SK-N-SH (cell line): ENCODE data around the gene KCNJ16. TPM values are rescaled to one million over a fixed set of nuclear protein-coding genes. Genes with fewer than 3 reads are reported as not detected.
A peak's percentile ranks its signal among the peaks of the same experiment; 100 is the strongest.

Source experiments
- CTCF ChIA-PET: fragments of 300-600, 350-600 bp; formaldehyde crosslinking; extraction: SDS; loops from one replicate; lab custom pipeline; 2021; lab: Yijun Ruan, JAX
- POLR2A ChIA-PET: fragments of 350-600 bp; sonication (Branson Sonifier 250); formaldehyde crosslinking; extraction: SDS; loops from one replicate; lab custom pipeline; 2020; ENCODE audit warnings: antibody characterized with exemption, inconsistent platforms; lab: Yijun Ruan, JAX
- DNase-seq: peaks from one replicate; pipeline ENCODE4 v3.0.0; 2012
- H2AFZ ChIP-seq: fragments of 200-600 bp; sonication (generic); 2 replicates; pipeline ENCODE4 v1.8.1; 2016; ENCODE audit warnings: antibody characterized with exemption, mild to moderate bottlenecking, low read depth
- H3F3A ChIP-seq: fragments of 200-600 bp; sonication (generic); replicated peaks from 2 replicates; pipeline ENCODE3; 2016; ENCODE audit warnings: antibody characterized with exemption, mild to moderate bottlenecking; ENCODE audit not compliant: insufficient read depth
- H3K27ac ChIP-seq, 2 experiments: fragments of 200-500 bp in 1 of 2; fragments of 200-600 bp in 1 of 2; sonication (Bioruptor generic) in 1 of 2; sonication (generic), shearing (Covaris generic) in 1 of 2; 2 replicates each; pipeline versions ENCODE4 v1.5.1 to v1.6.1; 2014 to 2016; ENCODE audit warnings: low read depth in 2 of 2, inconsistent platforms in 1 of 2, low read length in 1 of 2, mild to moderate bottlenecking in 1 of 2, mixed read lengths in 1 of 2
- H3K27me3 ChIP-seq: fragments of 200-600 bp; sonication (generic), shearing (Covaris generic); 2 replicates; pipeline ENCODE4 v1.6.1; 2016; ENCODE audit warnings: mixed run types; ENCODE audit not compliant: insufficient read depth
- H3K36me3 ChIP-seq, 2 experiments: fragments of 200-500 bp in 1 of 2; fragments of 200-600 bp in 1 of 2; sonication (Bioruptor generic) in 1 of 2; sonication (generic) in 1 of 2; replicated peaks in 1 of 2; 2 replicates each; pipeline versions ENCODE3 to v1.5.1; 2014 to 2016; ENCODE audit warnings: low read length in 1 of 2, mild to moderate bottlenecking in 1 of 2; ENCODE audit not compliant: insufficient read depth in 2 of 2, control insufficient read depth in 1 of 2
- H3K4me1 ChIP-seq, 2 experiments: fragments of 200-500 bp in 1 of 2; fragments of 200-600 bp in 1 of 2; sonication (Bioruptor generic) in 1 of 2; sonication (generic), shearing (Covaris generic) in 1 of 2; 2 replicates each; pipeline versions ENCODE4 v1.5.1 to v1.6.1; 2014 to 2016; ENCODE audit warnings: low read depth in 1 of 2, low read length in 1 of 2, mixed run types in 1 of 2; ENCODE audit not compliant: insufficient read depth in 2 of 2, control insufficient read depth in 1 of 2
- H3K4me2 ChIP-seq: fragments of 200-600 bp; sonication (generic), shearing (Covaris generic); 2 replicates; pipeline ENCODE4 v1.6.1; 2017; ENCODE audit warnings: mixed run types
- H3K4me3 ChIP-seq, 2 experiments: fragments of 200-500 bp in 1 of 2; fragments of 200-600 bp in 1 of 2; sonication (Bioruptor generic) in 1 of 2; sonication (generic), shearing (Covaris generic) in 1 of 2; 2 replicates each; pipeline versions ENCODE4 v1.5.1 to v1.8.1; 2014 to 2016; ENCODE audit warnings: low read depth in 2 of 2, inconsistent platforms in 1 of 2, low read length in 1 of 2, mild to moderate bottlenecking in 1 of 2, mixed read lengths in 1 of 2, moderate library complexity in 1 of 2
- H3K79me2 ChIP-seq: fragments of 200-600 bp; sonication (generic); 2 replicates; pipeline ENCODE4 v1.8.1; 2017; ENCODE audit warnings: mild to moderate bottlenecking; ENCODE audit not compliant: insufficient read depth
- H3K9ac ChIP-seq: fragments of 200-600 bp; sonication (generic); 2 replicates; pipeline ENCODE4 v1.6.1; 2017; ENCODE audit warnings: mixed run types
- H3K9me2 ChIP-seq: fragments of 200-600 bp; sonication (generic); 2 replicates; pipeline ENCODE4 v1.6.1; 2017; ENCODE audit warnings: mixed run types
- H3K9me3 ChIP-seq: fragments of 200-600 bp; sonication (generic); 2 replicates; pipeline ENCODE4 v1.6.1; 2017; ENCODE audit warnings: mixed run types, mild to moderate bottlenecking, moderate library complexity
- H4K20me1 ChIP-seq: fragments of 200-600 bp; sonication (generic); 2 replicates; pipeline ENCODE4 v1.6.1; 2017; ENCODE audit warnings: mild to moderate bottlenecking, mixed run types; ENCODE audit not compliant: insufficient read depth
- CHD2 ChIP-seq: fragments of 150-350 bp; IDR thresholded peaks from 2 replicates; pipeline ENCODE4 v1.6.1; 2018; ENCODE audit warnings: low read length; ENCODE audit not compliant: partially characterized antibody
- ELF1 ChIP-seq: IDR thresholded peaks from 2 replicates; pipeline ENCODE4 v1.4.0; 2012
- EP300 ChIP-seq, 2 experiments: IDR thresholded peaks; 2 replicates each; pipeline versions ENCODE4 v1.4.0 to v1.6.1; 2012; ENCODE audit warnings: borderline replicate concordance in 1 of 2, low read depth in 1 of 2, low read length in 1 of 2
- FOSL2 ChIP-seq: IDR thresholded peaks from 2 replicates; pipeline ENCODE4 v1.4.0; 2012; ENCODE audit warnings: low read depth, mild to moderate bottlenecking, moderate library complexity, borderline replicate concordance
- FOXJ3 ChIP-seq: sonication (generic); formaldehyde crosslinking; IDR thresholded peaks from 2 replicates; pipeline ENCODE4 v1.5.1; 2020; ENCODE audit warnings: mild to moderate bottlenecking, missing genetic modification reagents
- FOXM1 ChIP-seq: IDR thresholded peaks from 2 replicates; pipeline ENCODE4 v1.4.0; 2012; ENCODE audit warnings: low read depth, mild to moderate bottlenecking
- JUND ChIP-seq: IDR thresholded peaks from 2 replicates; pipeline ENCODE4 v1.4.0; 2012
- MAX ChIP-seq: IDR thresholded peaks from 2 replicates; pipeline ENCODE4 v1.4.0; 2012; ENCODE audit warnings: low read depth
- MXI1 ChIP-seq: IDR thresholded peaks from 2 replicates; pipeline ENCODE4 v1.6.1; 2012; ENCODE audit warnings: mild to moderate bottlenecking, low read depth, low read length, improper control_type of control experiment
- NFIC ChIP-seq: IDR thresholded peaks from 2 replicates; pipeline ENCODE4 v1.4.0; 2012; ENCODE audit warnings: borderline replicate concordance
- NRF1 ChIP-seq: IDR thresholded peaks from 2 replicates; pipeline ENCODE4 v1.6.1; 2012; ENCODE audit warnings: low read depth, mild to moderate bottlenecking, low read length
- POLR2AphosphoS5 ChIP-seq: IDR thresholded peaks from 2 replicates; pipeline ENCODE4 v1.6.1; 2012; ENCODE audit warnings: low read depth, low read length
- RFX5 ChIP-seq: IDR thresholded peaks from 2 replicates; pipeline ENCODE4 v1.6.1; 2012; ENCODE audit warnings: mild to moderate bottlenecking, improper control_type of control experiment, low read length
- RXRA ChIP-seq: IDR thresholded peaks from 2 replicates; pipeline ENCODE4 v1.4.0; 2012; ENCODE audit warnings: low read depth, mild to moderate bottlenecking, borderline replicate concordance
- TAF1 ChIP-seq: IDR thresholded peaks from 2 replicates; pipeline ENCODE4 v1.6.1; 2012; ENCODE audit warnings: low read depth, mild to moderate bottlenecking, low read length, moderate library complexity, borderline replicate concordance
- TEAD4 ChIP-seq: IDR thresholded peaks from 2 replicates; pipeline ENCODE4 v1.4.0; 2012; ENCODE audit warnings: mild to moderate bottlenecking, borderline replicate concordance; ENCODE audit not compliant: insufficient read depth
- USF2 ChIP-seq: fragments of 150-350 bp; IDR thresholded peaks from 2 replicates; pipeline ENCODE4 v1.6.1; 2017; ENCODE audit warnings: antibody characterized with exemption, low read length, low read depth, borderline replicate concordance
- YY1 ChIP-seq: IDR thresholded peaks from 2 replicates; pipeline ENCODE4 v1.4.0; 2012; ENCODE audit warnings: low read depth, mild to moderate bottlenecking
- WGBS: methylation state at CpG from one replicate; pipeline ENCODE4 v1.1.6; 2017; ENCODE audit warnings: low lambda C conversion rate; 5-methylcytosine and 5-hydroxymethylcytosine counted together
- polyA plus RNA-seq, 3 experiments: library from polyadenylated mRNA; depleted of rRNA; stranded (reverse); fragments of >200 nt; gene quantifications; 2 replicates each; pipeline ENCODE4 v1.2.3, GENCODE V29; 2012
- TF ChIP-seq, protein P1 (sequence below): IDR thresholded peaks from 2 replicates; pipeline ENCODE4; 2012
- TF ChIP-seq, protein P2 (sequence below): IDR thresholded peaks from 2 replicates; pipeline ENCODE4 v1.4.0; 2012; ENCODE audit warnings: low read depth, borderline replicate concordance
- TF ChIP-seq, protein P3 (sequence below): IDR thresholded peaks from 2 replicates; pipeline ENCODE4 v1.6.1; 2012; ENCODE audit warnings: mild to moderate bottlenecking, low read depth, low read length, moderate library complexity

Gene KCNJ16
- polyA plus RNA-seq, 1 of the 3 experiments (the other 2 are of a cell fraction), result not detected

DNA sequence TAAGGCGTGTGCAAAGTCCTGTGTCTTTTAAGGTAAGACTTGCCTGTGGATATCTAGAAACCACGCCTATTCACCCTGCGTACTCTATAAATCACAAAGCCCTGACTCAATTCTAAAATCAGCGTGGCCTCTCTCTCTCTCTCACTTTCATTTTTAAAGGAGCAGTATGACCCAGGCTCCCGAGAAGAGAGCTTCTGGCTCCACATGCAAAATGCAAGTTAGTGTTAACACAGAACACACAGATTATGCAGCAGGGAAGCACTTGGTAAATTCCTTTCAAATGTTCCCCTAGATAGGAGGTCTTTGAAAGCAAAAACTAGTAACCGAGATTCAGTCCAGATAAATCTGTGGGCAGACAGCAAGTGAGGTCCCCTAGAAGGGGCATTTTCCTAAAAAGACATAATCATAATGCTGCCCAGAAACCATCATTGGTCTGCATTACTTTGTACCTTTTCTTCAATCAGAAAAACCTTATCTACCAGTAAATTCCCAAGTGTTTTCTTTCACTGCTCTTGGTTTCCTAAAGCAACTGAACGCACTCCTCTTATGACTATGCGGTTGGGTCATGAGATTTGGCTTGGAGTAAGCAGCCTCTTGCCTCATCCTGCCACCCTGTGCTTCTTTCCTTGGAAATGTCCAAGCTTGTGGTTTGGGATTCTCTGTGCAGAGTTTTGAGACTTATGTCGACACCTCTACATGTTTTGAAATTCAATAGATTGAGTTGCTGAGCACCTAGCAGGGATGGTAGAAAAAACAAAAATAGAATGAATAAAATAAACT, 62.6 kb downstream of the KCNJ16 start:
- no peaks in the 10 kb centered on the region for H3K36me3 ChIP-seq
- H3K79me2 ChIP-seq, result no peaks in the 10 kb centered on the region
- peaks cover 0 to 2% of the 10 kb centered on the region in 2 experiments; a peak in 2 of 4 replicates for H3K4me1 ChIP-seq
- peak overlapping the region; percentile 3; the same call in 1 of the 2 replicates for H3K9ac ChIP-seq
- peak overlapping the region; percentile 55 for H2AFZ ChIP-seq
- no peak for DNase-seq
- no peaks in the 10 kb centered on the region for H3F3A ChIP-seq
- no peaks in the 10 kb centered on the region for H3K9me3 ChIP-seq
- no peaks in the 10 kb centered on the region for H3K27me3 ChIP-seq
- peak overlapping the region; percentile 56 for H3K4me2 ChIP-seq
- peak overlapping the region in 1 of 2 experiments; percentile 28; a peak in 1 of 4 replicates for H3K4me3 ChIP-seq
- TF ChIP-seq, protein P1, sequence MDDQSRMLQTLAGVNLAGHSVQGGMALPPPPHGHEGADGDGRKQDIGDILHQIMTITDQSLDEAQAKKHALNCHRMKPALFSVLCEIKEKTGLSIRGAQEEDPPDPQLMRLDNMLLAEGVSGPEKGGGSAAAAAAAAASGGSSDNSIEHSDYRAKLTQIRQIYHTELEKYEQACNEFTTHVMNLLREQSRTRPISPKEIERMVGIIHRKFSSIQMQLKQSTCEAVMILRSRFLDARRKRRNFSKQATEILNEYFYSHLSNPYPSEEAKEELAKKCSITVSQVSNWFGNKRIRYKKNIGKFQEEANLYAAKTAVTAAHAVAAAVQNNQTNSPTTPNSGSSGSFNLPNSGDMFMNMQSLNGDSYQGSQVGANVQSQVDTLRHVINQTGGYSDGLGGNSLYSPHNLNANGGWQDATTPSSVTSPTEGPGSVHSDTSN, result peak; percentile 64
- TF ChIP-seq TEAD4 (no peak), JUND (no peak), NRF1 (no peak), FOXM1 (0 out of 2 replicates have a peak, but pooled peaks have one; percentile 1), FOXJ3 (CRISPR knock-in tag) (no peak), CHD2 (no peak), ELF1 (no peak), FOSL2 (no peak), POLR2AphosphoS5 (no peak), NFIC (no peak), MXI1 (no peak), MAX (peak; percentile 34; the same call in 1 of the 2 replicates), USF2 (no peak), YY1 (no peak), TAF1 (no peak), RFX5 (no peak), EP300 (IDR thresholded peaks at IDR 0.05; ENCODE audit: borderline replicate concordance in 1 of 2, low read depth in 1 of 2, low read length in 1 of 2) (no peak), RXRA (no peak)
- TF ChIP-seq, protein P2, sequence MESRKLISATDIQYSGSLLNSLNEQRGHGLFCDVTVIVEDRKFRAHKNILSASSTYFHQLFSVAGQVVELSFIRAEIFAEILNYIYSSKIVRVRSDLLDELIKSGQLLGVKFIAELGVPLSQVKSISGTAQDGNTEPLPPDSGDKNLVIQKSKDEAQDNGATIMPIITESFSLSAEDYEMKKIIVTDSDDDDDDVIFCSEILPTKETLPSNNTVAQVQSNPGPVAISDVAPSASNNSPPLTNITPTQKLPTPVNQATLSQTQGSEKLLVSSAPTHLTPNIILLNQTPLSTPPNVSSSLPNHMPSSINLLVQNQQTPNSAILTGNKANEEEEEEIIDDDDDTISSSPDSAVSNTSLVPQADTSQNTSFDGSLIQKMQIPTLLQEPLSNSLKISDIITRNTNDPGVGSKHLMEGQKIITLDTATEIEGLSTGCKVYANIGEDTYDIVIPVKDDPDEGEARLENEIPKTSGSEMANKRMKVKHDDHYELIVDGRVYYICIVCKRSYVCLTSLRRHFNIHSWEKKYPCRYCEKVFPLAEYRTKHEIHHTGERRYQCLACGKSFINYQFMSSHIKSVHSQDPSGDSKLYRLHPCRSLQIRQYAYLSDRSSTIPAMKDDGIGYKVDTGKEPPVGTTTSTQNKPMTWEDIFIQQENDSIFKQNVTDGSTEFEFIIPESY, result no peak
- TF ChIP-seq, protein P3, sequence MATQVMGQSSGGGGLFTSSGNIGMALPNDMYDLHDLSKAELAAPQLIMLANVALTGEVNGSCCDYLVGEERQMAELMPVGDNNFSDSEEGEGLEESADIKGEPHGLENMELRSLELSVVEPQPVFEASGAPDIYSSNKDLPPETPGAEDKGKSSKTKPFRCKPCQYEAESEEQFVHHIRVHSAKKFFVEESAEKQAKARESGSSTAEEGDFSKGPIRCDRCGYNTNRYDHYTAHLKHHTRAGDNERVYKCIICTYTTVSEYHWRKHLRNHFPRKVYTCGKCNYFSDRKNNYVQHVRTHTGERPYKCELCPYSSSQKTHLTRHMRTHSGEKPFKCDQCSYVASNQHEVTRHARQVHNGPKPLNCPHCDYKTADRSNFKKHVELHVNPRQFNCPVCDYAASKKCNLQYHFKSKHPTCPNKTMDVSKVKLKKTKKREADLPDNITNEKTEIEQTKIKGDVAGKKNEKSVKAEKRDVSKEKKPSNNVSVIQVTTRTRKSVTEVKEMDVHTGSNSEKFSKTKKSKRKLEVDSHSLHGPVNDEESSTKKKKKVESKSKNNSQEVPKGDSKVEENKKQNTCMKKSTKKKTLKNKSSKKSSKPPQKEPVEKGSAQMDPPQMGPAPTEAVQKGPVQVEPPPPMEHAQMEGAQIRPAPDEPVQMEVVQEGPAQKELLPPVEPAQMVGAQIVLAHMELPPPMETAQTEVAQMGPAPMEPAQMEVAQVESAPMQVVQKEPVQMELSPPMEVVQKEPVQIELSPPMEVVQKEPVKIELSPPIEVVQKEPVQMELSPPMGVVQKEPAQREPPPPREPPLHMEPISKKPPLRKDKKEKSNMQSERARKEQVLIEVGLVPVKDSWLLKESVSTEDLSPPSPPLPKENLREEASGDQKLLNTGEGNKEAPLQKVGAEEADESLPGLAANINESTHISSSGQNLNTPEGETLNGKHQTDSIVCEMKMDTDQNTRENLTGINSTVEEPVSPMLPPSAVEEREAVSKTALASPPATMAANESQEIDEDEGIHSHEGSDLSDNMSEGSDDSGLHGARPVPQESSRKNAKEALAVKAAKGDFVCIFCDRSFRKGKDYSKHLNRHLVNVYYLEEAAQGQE, result no peak
- 62% methylated on average over 9 of the region's 9 CpGs for WGBS
- no peaks in the 10 kb centered on the region for H3K9me2 ChIP-seq
- ChIA-PET CTCF (interaction anchor here (1.2 to 1.5 kb wide), 2 partner anchors 9 to 530 kb away, joined by 3 to 4 read pairs; no protein-coding TSS in a partner anchor), POLR2A (no interaction called here)
- H4K20me1 ChIP-seq, result no peaks in the 10 kb centered on the region
- H3K27ac ChIP-seq, result peak overlapping the region in 1 of 2 experiments; percentile 48; a peak in 1 of 4 replicates
